Measurements from ENCODE around the gene SLC2A13.

- no peak for TF ChIP-seq CTCF (conservative IDR thresholded peaks at IDR 0.05 in 1 of 2, IDR thresholded peaks at IDR 0.05 in 1 of 2; ENCODE audit: extremely low read depth in 1 of 2, insufficient read depth in 1 of 2, low read depth in 1 of 2, low read length in 2 of 2)
- no peak for TF ChIP-seq EZH2 (IDR thresholded peaks at IDR 0.05; ENCODE audit: borderline replicate concordance, low read length)
Measured at GRCh38 chr12:39873065-39873464, 232.8 kb downstream of the SLC2A13 start.

Data from mammary epithelial cell (primary cell).